Testis (tissue), 2 donors: ENCODE results near the gene DLG3.

ENCODE experiments used
- POLR2A ChIP-seq: fragments of 450-650 bp; IDR thresholded peaks from one replicate; pipeline ENCODE4 v1.6.1; 2017; ENCODE audit warnings: antibody characterized with exemption, mild to moderate bottlenecking, moderate library complexity
- TF ChIP-seq, protein P1 (sequence below), 3 experiments: fragments of 450-650 bp in 2 of 3; fragments of 200-600 bp in 1 of 3; sonication (generic) in 1 of 3; IDR thresholded peaks; one replicate each; pipeline ENCODE4 v1.5.1; 2016 to 2019; ENCODE audit warnings: antibody characterized with exemption in 3 of 3, mild to moderate bottlenecking in 2 of 3, moderate library complexity in 1 of 3

DNA sequence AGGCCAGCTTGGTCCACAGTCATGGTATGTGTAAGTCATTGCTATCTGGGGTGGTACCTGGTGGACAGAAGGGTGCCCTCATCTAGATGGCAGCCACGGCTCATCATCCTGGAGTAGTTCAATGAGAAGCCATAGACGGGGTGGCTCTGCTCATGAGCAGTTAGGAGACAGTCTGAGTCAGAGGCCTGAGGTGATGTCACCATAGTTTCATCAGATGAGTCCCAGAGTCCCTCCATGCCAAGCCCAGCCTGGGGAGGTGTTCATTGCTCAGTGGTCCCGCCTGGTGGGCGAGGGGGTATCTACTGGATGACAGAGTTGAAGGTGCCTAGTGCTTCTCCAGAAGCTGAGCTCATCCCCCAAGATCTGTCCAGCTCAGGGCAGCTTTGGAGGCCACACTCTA, 49.8 kb downstream of the DLG3 start:
- TF ChIP-seq, protein P1, sequence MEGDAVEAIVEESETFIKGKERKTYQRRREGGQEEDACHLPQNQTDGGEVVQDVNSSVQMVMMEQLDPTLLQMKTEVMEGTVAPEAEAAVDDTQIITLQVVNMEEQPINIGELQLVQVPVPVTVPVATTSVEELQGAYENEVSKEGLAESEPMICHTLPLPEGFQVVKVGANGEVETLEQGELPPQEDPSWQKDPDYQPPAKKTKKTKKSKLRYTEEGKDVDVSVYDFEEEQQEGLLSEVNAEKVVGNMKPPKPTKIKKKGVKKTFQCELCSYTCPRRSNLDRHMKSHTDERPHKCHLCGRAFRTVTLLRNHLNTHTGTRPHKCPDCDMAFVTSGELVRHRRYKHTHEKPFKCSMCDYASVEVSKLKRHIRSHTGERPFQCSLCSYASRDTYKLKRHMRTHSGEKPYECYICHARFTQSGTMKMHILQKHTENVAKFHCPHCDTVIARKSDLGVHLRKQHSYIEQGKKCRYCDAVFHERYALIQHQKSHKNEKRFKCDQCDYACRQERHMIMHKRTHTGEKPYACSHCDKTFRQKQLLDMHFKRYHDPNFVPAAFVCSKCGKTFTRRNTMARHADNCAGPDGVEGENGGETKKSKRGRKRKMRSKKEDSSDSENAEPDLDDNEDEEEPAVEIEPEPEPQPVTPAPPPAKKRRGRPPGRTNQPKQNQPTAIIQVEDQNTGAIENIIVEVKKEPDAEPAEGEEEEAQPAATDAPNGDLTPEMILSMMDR (IDR thresholded peaks at IDR 0.05) = no peak
- TF ChIP-seq POLR2A = no peak
